Measurements from ENCODE around the gene CHRD. TPM values are rescaled to one million over a fixed set of nuclear protein-coding genes. Genes with fewer than 3 reads are reported as not detected.
A peak's percentile ranks its signal among the peaks of the same experiment; 100 is the strongest.

The CHRD gene
- total and polyA plus RNA-seq, 9 of the 15 experiments (the other 6 are each of a cell fraction or from before 2014, with no cell fraction given): 0.11 to 1.3 (median 0.59) TPM; not detected in 3

DNA sequence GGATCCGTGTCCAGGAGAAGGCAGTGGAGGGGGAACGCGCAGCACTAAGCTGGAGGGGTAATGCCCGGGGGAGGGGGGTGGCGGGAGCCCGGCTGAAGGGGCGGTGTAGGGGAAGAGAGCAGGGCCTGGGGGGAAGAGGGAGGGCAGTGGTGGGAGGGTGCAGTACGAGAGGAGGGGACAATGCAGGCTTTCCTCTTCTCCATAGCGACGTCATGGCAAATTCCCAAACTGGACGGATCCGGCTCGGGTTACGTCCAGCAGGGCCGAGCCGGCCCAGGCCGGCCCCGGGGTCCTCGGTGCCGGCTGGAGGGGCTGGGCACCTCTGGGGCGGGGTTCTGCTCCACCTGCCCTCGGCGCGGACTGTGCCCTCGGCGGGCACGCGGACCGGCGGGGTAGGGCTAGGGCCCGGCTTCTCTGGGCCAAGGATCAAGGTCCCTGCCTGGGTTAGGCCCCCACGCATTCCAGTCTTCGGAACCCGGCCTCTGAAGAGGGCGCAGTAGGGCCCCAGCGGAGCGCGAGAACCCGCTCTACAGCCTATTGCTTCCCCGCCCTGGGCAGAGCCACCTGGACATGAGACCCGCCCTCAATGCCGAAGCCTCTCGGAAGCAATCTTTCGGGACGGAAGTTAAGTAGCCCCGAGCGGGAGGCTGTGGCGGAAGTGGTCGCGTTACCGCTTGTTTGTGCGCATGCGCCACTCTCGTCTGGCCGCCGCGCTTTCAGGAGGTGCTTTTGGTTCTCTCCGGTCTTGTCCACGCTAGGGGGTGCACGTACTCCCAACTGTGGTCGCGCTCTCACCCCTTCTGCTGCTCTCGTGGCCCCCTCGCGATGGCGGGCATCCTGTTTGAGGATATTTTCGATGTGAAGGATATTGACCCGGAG, 16.9 kb upstream of the CHRD start (continued):
- TF ChIP-seq, protein P1, sequence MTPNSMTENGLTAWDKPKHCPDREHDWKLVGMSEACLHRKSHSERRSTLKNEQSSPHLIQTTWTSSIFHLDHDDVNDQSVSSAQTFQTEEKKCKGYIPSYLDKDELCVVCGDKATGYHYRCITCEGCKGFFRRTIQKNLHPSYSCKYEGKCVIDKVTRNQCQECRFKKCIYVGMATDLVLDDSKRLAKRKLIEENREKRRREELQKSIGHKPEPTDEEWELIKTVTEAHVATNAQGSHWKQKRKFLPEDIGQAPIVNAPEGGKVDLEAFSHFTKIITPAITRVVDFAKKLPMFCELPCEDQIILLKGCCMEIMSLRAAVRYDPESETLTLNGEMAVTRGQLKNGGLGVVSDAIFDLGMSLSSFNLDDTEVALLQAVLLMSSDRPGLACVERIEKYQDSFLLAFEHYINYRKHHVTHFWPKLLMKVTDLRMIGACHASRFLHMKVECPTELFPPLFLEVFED (CRISPR knock-in tag; conservative IDR thresholded peaks at IDR 0.05): no peak
- TF ChIP-seq, protein P2, sequence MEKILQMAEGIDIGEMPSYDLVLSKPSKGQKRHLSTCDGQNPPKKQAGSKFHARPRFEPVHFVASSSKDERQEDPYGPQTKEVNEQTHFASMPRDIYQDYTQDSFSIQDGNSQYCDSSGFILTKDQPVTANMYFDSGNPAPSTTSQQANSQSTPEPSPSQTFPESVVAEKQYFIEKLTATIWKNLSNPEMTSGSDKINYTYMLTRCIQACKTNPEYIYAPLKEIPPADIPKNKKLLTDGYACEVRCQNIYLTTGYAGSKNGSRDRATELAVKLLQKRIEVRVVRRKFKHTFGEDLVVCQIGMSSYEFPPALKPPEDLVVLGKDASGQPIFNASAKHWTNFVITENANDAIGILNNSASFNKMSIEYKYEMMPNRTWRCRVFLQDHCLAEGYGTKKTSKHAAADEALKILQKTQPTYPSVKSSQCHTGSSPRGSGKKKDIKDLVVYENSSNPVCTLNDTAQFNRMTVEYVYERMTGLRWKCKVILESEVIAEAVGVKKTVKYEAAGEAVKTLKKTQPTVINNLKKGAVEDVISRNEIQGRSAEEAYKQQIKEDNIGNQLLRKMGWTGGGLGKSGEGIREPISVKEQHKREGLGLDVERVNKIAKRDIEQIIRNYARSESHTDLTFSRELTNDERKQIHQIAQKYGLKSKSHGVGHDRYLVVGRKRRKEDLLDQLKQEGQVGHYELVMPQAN (IDR thresholded peaks at IDR 0.05; ENCODE audit: borderline replicate concordance): peak; percentile 71
- TF ChIP-seq VEZF1 (CRISPR knock-in tag; IDR thresholded peaks at IDR 0.05) (peak; percentile 81), POLR3G (IDR thresholded peaks at IDR 0.05; ENCODE audit: extremely low read depth, insufficient read length, insufficient replicate concordance) (no peak), ZNF764 (CRISPR knock-in tag; IDR thresholded peaks at IDR 0.05; ENCODE audit: low read depth) (no peak), RCOR1 (IDR thresholded peaks at IDR 0.05; ENCODE audit: borderline replicate concordance in 1 of 2, low read depth in 2 of 2, low read length in 2 of 2) (0 out of 4 replicates have a peak, but pooled peaks of 1 of the 2 experiments have one; percentile 16), RFX1 (IDR thresholded peaks at IDR 0.05) (no peak), PCBP1 (IDR thresholded peaks at IDR 0.05; ENCODE audit: low read depth, low read length, poor library complexity, severe bottlenecking) (no peak), ZNF174 (CRISPR knock-in tag; IDR thresholded peaks at IDR 0.05) (no peak), E2F1 (CRISPR knock-in tag; IDR thresholded peaks at IDR 0.05) (peak; percentile 80), ZNF41 (CRISPR knock-in tag; conservative IDR thresholded peaks at IDR 0.05) (no peak), ZNF551 (CRISPR knock-in tag; IDR thresholded peaks at IDR 0.05) (no peak), NEUROD1 (IDR thresholded peaks at IDR 0.05; ENCODE audit: borderline replicate concordance, low read depth, low read length, partially characterized antibody) (peak; percentile 20), BHLHE40 (IDR thresholded peaks at IDR 0.05; ENCODE audit: low read length) (no peak)
- TF ChIP-seq, protein P3, sequence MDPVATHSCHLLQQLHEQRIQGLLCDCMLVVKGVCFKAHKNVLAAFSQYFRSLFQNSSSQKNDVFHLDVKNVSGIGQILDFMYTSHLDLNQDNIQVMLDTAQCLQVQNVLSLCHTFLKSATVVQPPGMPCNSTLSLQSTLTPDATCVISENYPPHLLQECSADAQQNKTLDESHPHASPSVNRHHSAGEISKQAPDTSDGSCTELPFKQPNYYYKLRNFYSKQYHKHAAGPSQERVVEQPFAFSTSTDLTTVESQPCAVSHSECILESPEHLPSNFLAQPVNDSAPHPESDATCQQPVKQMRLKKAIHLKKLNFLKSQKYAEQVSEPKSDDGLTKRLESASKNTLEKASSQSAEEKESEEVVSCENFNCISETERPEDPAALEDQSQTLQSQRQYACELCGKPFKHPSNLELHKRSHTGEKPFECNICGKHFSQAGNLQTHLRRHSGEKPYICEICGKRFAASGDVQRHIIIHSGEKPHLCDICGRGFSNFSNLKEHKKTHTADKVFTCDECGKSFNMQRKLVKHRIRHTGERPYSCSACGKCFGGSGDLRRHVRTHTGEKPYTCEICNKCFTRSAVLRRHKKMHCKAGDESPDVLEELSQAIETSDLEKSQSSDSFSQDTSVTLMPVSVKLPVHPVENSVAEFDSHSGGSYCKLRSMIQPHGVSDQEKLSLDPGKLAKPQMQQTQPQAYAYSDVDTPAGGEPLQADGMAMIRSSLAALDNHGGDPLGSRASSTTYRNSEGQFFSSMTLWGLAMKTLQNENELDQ (CRISPR knock-in tag; IDR thresholded peaks at IDR 0.05; ENCODE audit: borderline replicate concordance): no peak

Data from K562 (cell line).